ENCODE measurements around the gene ATXN7L3.
A peak's percentile ranks its signal among the peaks of the same experiment; 100 is the strongest.

Gene ATXN7L3

GRCh38 chr17:44200478-44201155, 933 bp upstream of the ATXN7L3 start:
- DNase-seq = peak; percentile 80

GRCh38 chr17:44198721-44199552, 747 bp downstream of the ATXN7L3 start:
- DNase-seq = peak; percentile 88

GRCh38 chr17:44197980-44198720, 1.5 kb downstream of the ATXN7L3 start:
- DNase-seq = no peak

GRCh38 chr17:44197107-44197506, 2.6 kb downstream of the ATXN7L3 start:
- no peak for DNase-seq

GRCh38 chr17:44193326-44194084, 6.2 kb downstream of the ATXN7L3 start:
- DNase-seq = no peak

GRCh38 chr17:44192750-44193149, 6.9 kb downstream of the ATXN7L3 start:
- no peak for DNase-seq

GRCh38 chr17:44191941-44192496, 7.7 kb downstream of the ATXN7L3 start:
- no peak for DNase-seq

- no peak for DNase-seq
Observed at GRCh38 chr17:44191369-44191768, 8.3 kb downstream of the ATXN7L3 start.

- DNase-seq = no peak
Observed at GRCh38 chr17:44190481-44190880, 9.2 kb downstream of the ATXN7L3 start.

GRCh38 chr17:44188576-44189403, 10.9 kb downstream of the ATXN7L3 start:
- DNase-seq = no peak

- DNase-seq = peak; percentile 51
Observed at GRCh38 chr17:44187131-44187899, 12.4 kb downstream of the ATXN7L3 start.

- peak; percentile 100 for DNase-seq
Observed at GRCh38 chr17:44186307-44187130, 13.2 kb downstream of the ATXN7L3 start, which contains the start of gene TMUB2. Gene TMUB2 (plus strand): TSS chr17:44186972. CDS start chr17:44187709, 737 bp downstream.

GRCh38 chr17:44184212-44184810, 15.4 kb downstream of the ATXN7L3 start:
- no peak for DNase-seq

- no peak for DNase-seq
Observed at GRCh38 chr17:44183024-44183423, 16.7 kb downstream of the ATXN7L3 start.

- DNase-seq = no peak
Observed at GRCh38 chr17:44178133-44178532, 21.6 kb downstream of the ATXN7L3 start.

- no peak for DNase-seq
Observed at GRCh38 chr17:44177640-44178039, 22.0 kb downstream of the ATXN7L3 start.

- DNase-seq = no peak
Observed at GRCh38 chr17:44176671-44177501, 22.8 kb downstream of the ATXN7L3 start.

- no peak for DNase-seq
Observed at GRCh38 chr17:44176257-44176656, 23.4 kb downstream of the ATXN7L3 start.

Measured in DMS53 (cell line).